ENCODE measurements around the gene SLC29A2. TPM values are rescaled to one million over a fixed set of nuclear protein-coding genes. Genes with fewer than 3 reads are reported as not detected.

Gene SLC29A2
- total RNA-seq, 1 experiment from 2014 or later = 40.4 TPM

GRCh38 chr11:66418168-66418985 is 46.8 kb upstream of the SLC29A2 start:
- Mint-ChIP-seq H3K27ac (ENCODE audit: unreplicated experiment) (no peak overlapping the region), H3K36me3 (ENCODE audit: insufficient read depth, unreplicated experiment) (peaks cover 12% of the 10 kb centered on the region), H3K9me3 (ENCODE audit: low read depth, unreplicated experiment) (no peaks in the 10 kb centered on the region), H3K27me3 (ENCODE audit: unreplicated experiment) (peaks cover 77% of the 10 kb centered on the region), H3K4me1 (ENCODE audit: low read depth, unreplicated experiment) (peaks cover 21% of the 10 kb centered on the region), H3K4me3 (ENCODE audit: low read depth, unreplicated experiment) (no peak overlapping the region)
- DNase-seq = peak; percentile 77
- intact Hi-C loops (cut with micrococcal nuclease; ENCODE audit: unreplicated experiment) = no loop called here
- BruUV-seq (replicated peaks) = no TSS peak
- CTCF ChIA-PET = interaction anchor here (0.6 to 1.3 kb wide), 9 partner anchors 10 to 310 kb away, joined by 3 to 16 read pairs (median 5); partner anchors contain the start of genes DPP3, MRPL11, PELI3 and RBM4B
- peak; percentile 66 for TF ChIP-seq CTCF (IDR thresholded peaks at IDR 0.05; ENCODE audit: unreplicated experiment)

GRCh38 chr11:66417000-66417399 is 45.4 kb upstream of the SLC29A2 start:
- no peak overlapping the region for H3K27ac Mint-ChIP-seq (ENCODE audit: unreplicated experiment)
- no peak for TF ChIP-seq CTCF (IDR thresholded peaks at IDR 0.05; ENCODE audit: unreplicated experiment)
- DNase-seq = no peak
- CTCF ChIA-PET = no interaction called here
- H3K4me3 Mint-ChIP-seq (ENCODE audit: low read depth, unreplicated experiment) = no peak overlapping the region
- BruUV-seq (replicated peaks) = no TSS peak
- peaks cover 12% of the 10 kb centered on the region for H3K36me3 Mint-ChIP-seq (ENCODE audit: insufficient read depth, unreplicated experiment)
- no peaks in the 10 kb centered on the region for H3K9me3 Mint-ChIP-seq (ENCODE audit: low read depth, unreplicated experiment)
- peaks cover 21% of the 10 kb centered on the region for H3K4me1 Mint-ChIP-seq (ENCODE audit: low read depth, unreplicated experiment)
- H3K27me3 Mint-ChIP-seq (ENCODE audit: unreplicated experiment) = peaks cover 81% of the 10 kb centered on the region
- intact Hi-C loops (cut with micrococcal nuclease; ENCODE audit: unreplicated experiment) = no loop called here

GRCh38 chr11:66415423-66415822 is 43.9 kb upstream of the SLC29A2 start:
- Mint-ChIP-seq H3K36me3 (ENCODE audit: insufficient read depth, unreplicated experiment) (peaks cover 12% of the 10 kb centered on the region), H3K4me3 (ENCODE audit: low read depth, unreplicated experiment) (no peak overlapping the region), H3K9me3 (ENCODE audit: low read depth, unreplicated experiment) (no peaks in the 10 kb centered on the region), H3K4me1 (ENCODE audit: low read depth, unreplicated experiment) (peaks cover 21% of the 10 kb centered on the region), H3K27ac (ENCODE audit: unreplicated experiment) (no peak overlapping the region), H3K27me3 (ENCODE audit: unreplicated experiment) (peaks cover 96% of the 10 kb centered on the region)
- BruUV-seq (replicated peaks) = no TSS peak
- intact Hi-C loops (cut with micrococcal nuclease; ENCODE audit: unreplicated experiment) = no loop called here
- no peak for DNase-seq
- CTCF ChIA-PET = interaction anchor here (0.8 to 1.2 kb wide), 2 partner anchors 23 to 65 kb away, joined by 3 read pairs; partner anchors contain the start of genes DPP3 and MRPL11
- TF ChIP-seq CTCF (IDR thresholded peaks at IDR 0.05; ENCODE audit: unreplicated experiment) = no peak

GRCh38 chr11:66414120-66414934 is 42.8 kb upstream of the SLC29A2 start:
- H3K27me3 Mint-ChIP-seq (ENCODE audit: unreplicated experiment) = peaks cover 99% of the 10 kb centered on the region
- H3K4me1 Mint-ChIP-seq (ENCODE audit: low read depth, unreplicated experiment) = peaks cover 21% of the 10 kb centered on the region
- no peak overlapping the region for H3K4me3 Mint-ChIP-seq (ENCODE audit: low read depth, unreplicated experiment)
- DNase-seq = no peak
- no peak overlapping the region for H3K27ac Mint-ChIP-seq (ENCODE audit: unreplicated experiment)
- intact Hi-C loops (cut with micrococcal nuclease; ENCODE audit: unreplicated experiment) = no loop called here
- CTCF ChIA-PET = interaction anchor here (0.6 to 1.2 kb wide), 2 partner anchors 21 to 66 kb away, joined by 3 read pairs; partner anchors contain the start of gene DPP3
- H3K36me3 Mint-ChIP-seq (ENCODE audit: insufficient read depth, unreplicated experiment) = peaks cover 7% of the 10 kb centered on the region
- no TSS peak for BruUV-seq (replicated peaks)
- no peaks in the 10 kb centered on the region for H3K9me3 Mint-ChIP-seq (ENCODE audit: low read depth, unreplicated experiment)
- TF ChIP-seq CTCF (IDR thresholded peaks at IDR 0.05; ENCODE audit: unreplicated experiment) = no peak
